Loucy (cell line): ENCODE results near the gene ROBO4.

Experiments
- CTCF ChIP-seq: fragments of 200-600 bp; sonication (generic); conservative IDR thresholded peaks from 2 replicates; pipeline ENCODE4 v1.5.1; 2014; ENCODE audit warnings: mild to moderate bottlenecking, antibody characterized with exemption, low read length
- EZH2phosphoT487 ChIP-seq: fragments of 200-600 bp; IDR thresholded peaks from 2 replicates; pipeline ENCODE4 v1.6.1; 2018; ENCODE audit warnings: antibody characterized with exemption, mild to moderate bottlenecking, moderate library complexity, borderline replicate concordance

- peak; percentile 55 for TF ChIP-seq CTCF
- no peak for TF ChIP-seq EZH2phosphoT487
Observed at GRCh38 chr11:124875943-124876817, 21.5 kb downstream of the ROBO4 start.
